ENCODE measurements around the gene CCDC148. TPM values are rescaled to one million over a fixed set of nuclear protein-coding genes. Genes with fewer than 3 reads are reported as not detected.
A peak's percentile ranks its signal among the peaks of the same experiment; 100 is the strongest.
"Not testable (repeated sequence)": the region's sequence is repeated elsewhere in the genome, so short reads cannot be mapped to it uniquely, and the experiment has no call there.

The CCDC148 gene
- total and polyA plus RNA-seq, 4 experiments from 2014 or later: not detected

DNA sequence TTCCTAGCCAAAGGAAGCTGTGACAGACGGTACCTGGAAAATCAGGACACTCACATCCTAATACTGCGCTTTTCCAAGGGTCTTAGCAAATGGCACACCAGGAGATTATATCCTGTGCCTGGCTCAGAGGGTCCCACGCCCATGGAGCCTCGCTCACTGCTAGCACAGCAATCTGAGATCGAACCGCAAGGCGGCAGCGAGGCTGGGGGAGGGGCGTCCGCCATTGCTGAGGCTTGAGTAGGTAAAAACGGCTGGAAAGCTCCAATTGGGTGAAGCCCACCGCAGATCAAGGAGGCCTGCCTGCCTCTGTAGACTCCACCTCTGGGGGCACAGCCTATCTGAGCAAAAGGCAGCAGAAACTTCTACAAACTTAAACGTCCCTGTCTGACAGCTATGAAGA is 22.8 kb downstream of the CCDC148 start:
- H3K27ac ChIP-seq (ENCODE audit: low read depth, low read length); H3K9me3 ChIP-seq (ENCODE audit: control insufficient read depth in 1 of 2, low read length in 2 of 2); DNase-seq; intact Hi-C loops (cut with micrococcal nuclease); CTCF ChIA-PET (ENCODE audit: partially characterized antibody); H3K4me1 Mint-ChIP-seq; H3K27me3 ChIP-seq (ENCODE audit: insufficient read depth, low read length); H3K27ac Mint-ChIP-seq; POLR2A ChIA-PET (ENCODE audit: partially characterized antibody); H3K36me3 Mint-ChIP-seq; H3K27me3 Mint-ChIP-seq; H3K36me3 ChIP-seq (ENCODE audit: insufficient read depth, low read length); H3K4me3 Mint-ChIP-seq; H3K4me3 ChIP-seq (ENCODE audit: low read length in 2 of 2); H3K4me1 ChIP-seq (ENCODE audit: insufficient read depth, low read length): not testable (repeated sequence)
- peaks cover 0 to 29% (median 22%) of the 10 kb centered on the region in 8 donors for H3K9me3 Mint-ChIP-seq

GRCh38 chr2:158432117-158432516 is 24.4 kb downstream of the CCDC148 start:
- H3K4me1 ChIP-seq (ENCODE audit: insufficient read depth, low read length): no peaks in the 10 kb centered on the region
- Mint-ChIP-seq H3K9me3 (peaks cover 0 to 34% (median 26%) of the 10 kb centered on the region in 8 donors), H3K4me3 (no peak overlapping the region), H3K4me1 (no peaks in the 10 kb centered on the region), H3K27ac (no peak overlapping the region), H3K36me3 (peaks cover 0 to 2% of the 10 kb centered on the region in 2 donors), H3K27me3 (peaks cover 3 to 6% of the 10 kb centered on the region in 2 donors)
- H3K36me3 ChIP-seq (ENCODE audit: insufficient read depth, low read length): no peaks in the 10 kb centered on the region
- no peak overlapping the region for H3K27ac ChIP-seq (ENCODE audit: low read depth, low read length)
- H3K4me3 ChIP-seq (ENCODE audit: low read length in 2 of 2): no peak overlapping the region
- no peaks in the 10 kb centered on the region for H3K27me3 ChIP-seq (ENCODE audit: insufficient read depth, low read length)
- ChIA-PET CTCF (ENCODE audit: partially characterized antibody) (no interaction called here), POLR2A (ENCODE audit: partially characterized antibody) (no interaction called here)
- no peak for DNase-seq
- H3K9me3 ChIP-seq (ENCODE audit: control insufficient read depth in 1 of 2, low read length in 2 of 2): no peaks in the 10 kb centered on the region
- intact Hi-C loops (cut with micrococcal nuclease): no loop called here

GRCh38 chr2:158414538-158414937 is 42.0 kb downstream of the CCDC148 start:
- ChIA-PET POLR2A (ENCODE audit: partially characterized antibody) (no interaction called here), CTCF (ENCODE audit: partially characterized antibody) (no interaction called here)
- Histone ChIP-seq H3K4me3 (ENCODE audit: low read length in 2 of 2) (no peak overlapping the region), H3K9me3 (ENCODE audit: control insufficient read depth in 1 of 2, low read length in 2 of 2) (peaks cover 0 to 3% of the 10 kb centered on the region in 2 donors), H3K36me3 (ENCODE audit: insufficient read depth, low read length) (no peaks in the 10 kb centered on the region), H3K27me3 (ENCODE audit: insufficient read depth, low read length) (no peaks in the 10 kb centered on the region), H3K4me1 (ENCODE audit: insufficient read depth, low read length) (no peaks in the 10 kb centered on the region), H3K27ac (ENCODE audit: low read depth, low read length) (no peak overlapping the region)
- H3K4me1 Mint-ChIP-seq: no peaks in the 10 kb centered on the region
- peaks cover 6 to 14% of the 10 kb centered on the region in 2 donors for H3K27me3 Mint-ChIP-seq
- H3K4me3 Mint-ChIP-seq: no peak overlapping the region
- DNase-seq: no peak
- H3K27ac Mint-ChIP-seq: no peak overlapping the region
- peaks cover 6 to 47% (median 35%) of the 10 kb centered on the region in 8 donors for H3K9me3 Mint-ChIP-seq
- intact Hi-C loops (cut with micrococcal nuclease): no loop called here
- peaks cover 0 to 4% of the 10 kb centered on the region in 2 donors for H3K36me3 Mint-ChIP-seq

GRCh38 chr2:158413581-158413980 is 43.0 kb downstream of the CCDC148 start:
- no peak overlapping the region for H3K4me3 ChIP-seq (ENCODE audit: low read length in 2 of 2)
- POLR2A ChIA-PET (ENCODE audit: partially characterized antibody): interaction anchor here (0.6 kb wide), 1 partner anchor 1877 kb away, joined by 3 read pairs; no protein-coding TSS in a partner anchor
- DNase-seq: no peak
- H3K9me3 ChIP-seq (ENCODE audit: control insufficient read depth in 1 of 2, low read length in 2 of 2): peaks cover 0 to 3% of the 10 kb centered on the region in 2 donors
- CTCF ChIA-PET (ENCODE audit: partially characterized antibody): no interaction called here
- Mint-ChIP-seq H3K36me3 (peaks cover 0 to 4% of the 10 kb centered on the region in 2 donors), H3K27me3 (peaks cover 6 to 9% of the 10 kb centered on the region in 2 donors), H3K9me3 (peaks cover 4 to 52% (median 39%) of the 10 kb centered on the region in 8 donors), H3K4me1 (no peaks in the 10 kb centered on the region), H3K4me3 (no peak overlapping the region), H3K27ac (no peak overlapping the region)
- H3K36me3 ChIP-seq (ENCODE audit: insufficient read depth, low read length): no peaks in the 10 kb centered on the region
- no peak overlapping the region for H3K27ac ChIP-seq (ENCODE audit: low read depth, low read length)
- no peaks in the 10 kb centered on the region for H3K4me1 ChIP-seq (ENCODE audit: insufficient read depth, low read length)
- no peaks in the 10 kb centered on the region for H3K27me3 ChIP-seq (ENCODE audit: insufficient read depth, low read length)
- intact Hi-C loops (cut with micrococcal nuclease): no loop called here

GRCh38 chr2:158412206-158412605 is 44.3 kb downstream of the CCDC148 start:
- Histone ChIP-seq H3K4me1 (ENCODE audit: insufficient read depth, low read length) (no peaks in the 10 kb centered on the region), H3K36me3 (ENCODE audit: insufficient read depth, low read length) (no peaks in the 10 kb centered on the region), H3K27me3 (ENCODE audit: insufficient read depth, low read length) (no peaks in the 10 kb centered on the region), H3K9me3 (ENCODE audit: control insufficient read depth in 1 of 2, low read length in 2 of 2) (peaks cover 0 to 3% of the 10 kb centered on the region in 2 donors), H3K4me3 (ENCODE audit: low read length in 2 of 2) (no peak overlapping the region), H3K27ac (ENCODE audit: low read depth, low read length) (no peak overlapping the region)
- H3K9me3 Mint-ChIP-seq: peaks cover 4 to 50% (median 36%) of the 10 kb centered on the region in 8 donors
- DNase-seq: no peak
- ChIA-PET CTCF (ENCODE audit: partially characterized antibody) (no interaction called here), POLR2A (ENCODE audit: partially characterized antibody) (no interaction called here)
- no peak overlapping the region for H3K27ac Mint-ChIP-seq
- H3K4me3 Mint-ChIP-seq: no peak overlapping the region
- H3K4me1 Mint-ChIP-seq: no peaks in the 10 kb centered on the region
- intact Hi-C loops (cut with micrococcal nuclease): no loop called here
- peaks cover 0 to 4% of the 10 kb centered on the region in 2 donors for H3K36me3 Mint-ChIP-seq
- H3K27me3 Mint-ChIP-seq: peaks cover 4 to 6% of the 10 kb centered on the region in 2 donors

GRCh38 chr2:158411748-158412147 is 44.8 kb downstream of the CCDC148 start:
- CTCF ChIA-PET (ENCODE audit: partially characterized antibody): no interaction called here

GRCh38 chr2:158410132-158410531 is 46.4 kb downstream of the CCDC148 start:
- no peaks in the 10 kb centered on the region for H3K36me3 Mint-ChIP-seq
- Histone ChIP-seq H3K36me3 (ENCODE audit: insufficient read depth, low read length) (no peaks in the 10 kb centered on the region), H3K4me1 (ENCODE audit: insufficient read depth, low read length) (no peaks in the 10 kb centered on the region), H3K27ac (ENCODE audit: low read depth, low read length) (no peak overlapping the region), H3K4me3 (ENCODE audit: low read length in 2 of 2) (no peak overlapping the region), H3K9me3 (ENCODE audit: control insufficient read depth in 1 of 2, low read length in 2 of 2) (peaks cover 0 to 3% of the 10 kb centered on the region in 2 donors), H3K27me3 (ENCODE audit: insufficient read depth, low read length) (no peaks in the 10 kb centered on the region)
- peaks cover 2 to 33% (median 27%) of the 10 kb centered on the region in 8 donors for H3K9me3 Mint-ChIP-seq
- POLR2A ChIA-PET (ENCODE audit: partially characterized antibody): no interaction called here
- no peaks in the 10 kb centered on the region for H3K4me1 Mint-ChIP-seq
- CTCF ChIA-PET (ENCODE audit: partially characterized antibody): no interaction called here
- no peak overlapping the region for H3K27ac Mint-ChIP-seq
- DNase-seq: no peak
- H3K4me3 Mint-ChIP-seq: no peak overlapping the region
- intact Hi-C loops (cut with micrococcal nuclease): no loop called here
- H3K27me3 Mint-ChIP-seq: peaks cover 2% of the 10 kb centered on the region in 2 donors

More at GRCh38 chr2:158411748-158412147, 44.8 kb downstream of the CCDC148 start:
- no peaks in the 10 kb centered on the region for H3K4me1 Mint-ChIP-seq
- H3K4me3 Mint-ChIP-seq: no peak overlapping the region
- no peak overlapping the region for H3K27ac Mint-ChIP-seq
- H3K9me3 ChIP-seq (ENCODE audit: control insufficient read depth in 1 of 2, low read length in 2 of 2): peaks cover 0 to 3% of the 10 kb centered on the region in 2 donors
- DNase-seq: no peak
- H3K4me3 ChIP-seq (ENCODE audit: low read length in 2 of 2): no peak overlapping the region
- peaks cover 4 to 47% (median 36%) of the 10 kb centered on the region in 8 donors for H3K9me3 Mint-ChIP-seq
- no peak overlapping the region for H3K27ac ChIP-seq (ENCODE audit: low read depth, low read length)
- POLR2A ChIA-PET (ENCODE audit: partially characterized antibody): no interaction called here
- H3K27me3 Mint-ChIP-seq: peaks cover 5 to 6% of the 10 kb centered on the region in 2 donors
- intact Hi-C loops (cut with micrococcal nuclease): no loop called here
- no peaks in the 10 kb centered on the region for H3K4me1 ChIP-seq (ENCODE audit: insufficient read depth, low read length)
- no peaks in the 10 kb centered on the region for H3K36me3 ChIP-seq (ENCODE audit: insufficient read depth, low read length)
- peaks cover 0 to 4% of the 10 kb centered on the region in 2 donors for H3K36me3 Mint-ChIP-seq
- no peaks in the 10 kb centered on the region for H3K27me3 ChIP-seq (ENCODE audit: insufficient read depth, low read length)

DNA sequence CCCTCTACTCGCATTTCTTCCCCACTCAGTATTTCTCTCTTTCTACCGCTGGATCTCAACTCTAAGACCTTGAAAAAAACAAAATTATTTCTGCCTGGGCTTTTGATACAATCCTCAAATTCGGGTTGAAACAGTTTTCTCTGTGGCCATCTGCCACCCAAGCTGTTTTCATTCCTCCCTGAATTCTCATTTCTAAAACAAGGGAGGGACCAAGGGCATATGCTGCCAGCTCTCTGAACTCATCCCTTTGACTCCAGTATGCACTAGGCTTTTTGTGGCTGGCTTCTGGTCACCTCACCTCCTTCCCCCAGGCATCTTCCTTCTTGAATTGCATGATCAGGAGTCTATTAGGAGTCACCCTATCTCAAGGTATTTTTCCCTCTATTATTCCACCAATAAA is 49.5 kb downstream of the CCDC148 start:
- DNase-seq: no peak
- H3K4me3 ChIP-seq (ENCODE audit: low read length in 2 of 2): no peak overlapping the region
- no peaks in the 10 kb centered on the region for H3K4me1 ChIP-seq (ENCODE audit: insufficient read depth, low read length)
- peaks cover 2 to 3% of the 10 kb centered on the region in 2 donors for H3K27me3 Mint-ChIP-seq
- POLR2A ChIA-PET (ENCODE audit: partially characterized antibody): no interaction called here
- no peaks in the 10 kb centered on the region for H3K36me3 Mint-ChIP-seq
- no peak overlapping the region for H3K4me3 Mint-ChIP-seq
- no peaks in the 10 kb centered on the region for H3K36me3 ChIP-seq (ENCODE audit: insufficient read depth, low read length)
- peaks cover 2 to 28% (median 21%) of the 10 kb centered on the region in 8 donors for H3K9me3 Mint-ChIP-seq
- peak overlapping the region in 1 of 7 donors; percentile 22 for H3K27ac Mint-ChIP-seq
- H3K27ac ChIP-seq (ENCODE audit: low read depth, low read length): no peak overlapping the region
- CTCF ChIA-PET (ENCODE audit: partially characterized antibody): no interaction called here
- peaks cover 0 to 3% of the 10 kb centered on the region in 2 donors for H3K9me3 ChIP-seq (ENCODE audit: control insufficient read depth in 1 of 2, low read length in 2 of 2)
- intact Hi-C loops (cut with micrococcal nuclease): no loop called here
- H3K27me3 ChIP-seq (ENCODE audit: insufficient read depth, low read length): no peaks in the 10 kb centered on the region
- H3K4me1 Mint-ChIP-seq: no peaks in the 10 kb centered on the region

All from CD4-positive, alpha-beta memory T cell (primary cell).